ENCODE data around the gene FIGNL1.

DNA sequence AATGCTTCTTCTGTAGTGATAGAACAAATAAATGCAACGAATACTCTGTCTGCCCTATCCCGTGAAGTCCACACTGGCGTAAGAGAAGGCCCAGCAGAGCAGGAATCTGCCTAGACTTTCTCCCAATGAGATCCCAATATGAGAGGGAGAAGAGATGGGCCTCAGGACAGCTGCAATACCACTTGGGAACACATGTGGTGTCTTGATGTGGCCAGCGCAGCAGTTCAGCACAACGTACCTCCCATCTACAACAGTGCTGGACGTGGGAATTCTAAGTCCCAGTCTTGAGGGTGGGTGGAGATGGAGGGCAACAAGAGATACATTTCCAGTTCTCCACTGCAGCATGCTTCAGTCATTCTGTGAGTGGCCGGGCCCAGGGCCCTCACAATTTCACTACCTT lies 45.8 kb downstream of the FIGNL1 start:
- TF ChIP-seq CTCF (conservative IDR thresholded peaks at IDR 0.05 in 1 of 2, IDR thresholded peaks at IDR 0.05 in 1 of 2; ENCODE audit: extremely low read depth in 1 of 2, insufficient read depth in 1 of 2, low read depth in 1 of 2, low read length in 2 of 2) = no peak
- no peak for TF ChIP-seq EZH2 (IDR thresholded peaks at IDR 0.05; ENCODE audit: borderline replicate concordance, low read length)
